ENCODE data around the gene FSTL1. TPM values are rescaled to one million over a fixed set of nuclear protein-coding genes. Genes with fewer than 3 reads are reported as not detected.

FSTL1 gene
- total RNA-seq, 3 donors from 2014 or later (not counting 1 experiment from before 2014, with no cell fraction given), result 1.1 to 1.9 (median 1.4) TPM

GRCh38 chr3:120437559-120437958, 13.2 kb downstream of the FSTL1 start:
- ATAC-seq, result no peak
- intact Hi-C loops (cut with micrococcal nuclease), result no loop called here

GRCh38 chr3:120436523-120437050, 14.2 kb downstream of the FSTL1 start:
- Mint-ChIP-seq H3K27me3 (ENCODE audit: low read depth in 2 of 2) (peaks cover 5 to 8% of the 10 kb centered on the region in 2 donors), H3K9me3 (no peaks in the 10 kb centered on the region), H3K4me3 (no peak overlapping the region), H3K36me3 (no peaks in the 10 kb centered on the region), H3K4me1 (no peaks in the 10 kb centered on the region), H3K27ac (no peak overlapping the region)
- 81% methylated on average over 4 of the region's 4 CpGs for WGBS (ENCODE audit: insufficient coverage)
- TF ChIP-seq CTCF (IDR thresholded peaks at IDR 0.05), result no peak
- Histone ChIP-seq H3K27ac (ENCODE audit: low read length) (no peak overlapping the region), H3K36me3 (ENCODE audit: control insufficient read depth, insufficient read depth, low read length) (no peaks in the 10 kb centered on the region), H3K27me3 (ENCODE audit: control insufficient read depth, insufficient read depth, low read length) (no peaks in the 10 kb centered on the region), H3K9me3 (ENCODE audit: control insufficient read depth, insufficient read depth, low read length) (no peaks in the 10 kb centered on the region), H3K4me3 (ENCODE audit: low read length) (no peak overlapping the region), H3K4me1 (ENCODE audit: control insufficient read depth, insufficient read depth, low read length) (no peaks in the 10 kb centered on the region)
- ATAC-seq (no peak), DNase-seq (no peak)
- intact Hi-C loops (cut with micrococcal nuclease), result no loop called here

More at GRCh38 chr3:120437559-120437958, 13.2 kb downstream of the FSTL1 start:
- Mint-ChIP-seq H3K4me1 (no peaks in the 10 kb centered on the region), H3K27me3 (ENCODE audit: low read depth in 2 of 2) (peaks cover 5 to 8% of the 10 kb centered on the region in 2 donors), H3K27ac (no peak overlapping the region), H3K36me3 (no peaks in the 10 kb centered on the region), H3K4me3 (no peak overlapping the region), H3K9me3 (no peaks in the 10 kb centered on the region)
- Histone ChIP-seq H3K9me3 (ENCODE audit: control insufficient read depth, insufficient read depth, low read length) (no peaks in the 10 kb centered on the region), H3K4me3 (ENCODE audit: low read length) (no peak overlapping the region), H3K27ac (ENCODE audit: low read length) (no peak overlapping the region), H3K27me3 (ENCODE audit: control insufficient read depth, insufficient read depth, low read length) (no peaks in the 10 kb centered on the region), H3K4me1 (ENCODE audit: control insufficient read depth, insufficient read depth, low read length) (no peaks in the 10 kb centered on the region), H3K36me3 (ENCODE audit: control insufficient read depth, insufficient read depth, low read length) (no peaks in the 10 kb centered on the region)
- no peak for DNase-seq
- 93% methylated on average over 2 of the region's 2 CpGs for WGBS (ENCODE audit: insufficient coverage)
- TF ChIP-seq CTCF (IDR thresholded peaks at IDR 0.05), result no peak

- no peaks in the 10 kb centered on the region for H3K4me1 ChIP-seq (ENCODE audit: control insufficient read depth, insufficient read depth, low read length)
- Mint-ChIP-seq H3K9me3 (no peaks in the 10 kb centered on the region), H3K4me1 (no peaks in the 10 kb centered on the region), H3K27ac (no peak overlapping the region), H3K27me3 (ENCODE audit: low read depth in 2 of 2) (peaks cover 5 to 8% of the 10 kb centered on the region in 2 donors), H3K36me3 (no peaks in the 10 kb centered on the region), H3K4me3 (no peak overlapping the region)
- intact Hi-C loops (cut with micrococcal nuclease), result no loop called here
- DNase-seq (no peak), ATAC-seq (no peak)
- no peaks in the 10 kb centered on the region for H3K9me3 ChIP-seq (ENCODE audit: control insufficient read depth, insufficient read depth, low read length)
- H3K27ac ChIP-seq (ENCODE audit: low read length), result no peak overlapping the region
- H3K27me3 ChIP-seq (ENCODE audit: control insufficient read depth, insufficient read depth, low read length), result no peaks in the 10 kb centered on the region
- no peak overlapping the region for H3K4me3 ChIP-seq (ENCODE audit: low read length)
- TF ChIP-seq CTCF (IDR thresholded peaks at IDR 0.05), result no peak
- 35% methylated on average over 2 of the region's 4 CpGs for WGBS (ENCODE audit: insufficient coverage)
- no peaks in the 10 kb centered on the region for H3K36me3 ChIP-seq (ENCODE audit: control insufficient read depth, insufficient read depth, low read length)
Observed at GRCh38 chr3:120435621-120436020, 15.2 kb downstream of the FSTL1 start.

Data from natural killer cell (primary cell).